Ascending aorta (tissue), 2 donors: ENCODE measurements around the gene TMEM174. TPM values are rescaled to one million over a fixed set of nuclear protein-coding genes. Genes with fewer than 3 reads are reported as not detected.

Source experiments
- DNase-seq, 2 donors: peaks; one replicate each; pipeline ENCODE4 v3.0.0-alpha.2; 2019; ENCODE audit warnings: low spot score in 2 of 2
- H3K27ac ChIP-seq, 2 donors: fragments of 200-600 bp; sonication (generic); one replicate each; pipeline ENCODE4 v1.5.1; 2016 to 2017; ENCODE audit warnings: mild to moderate bottlenecking in 1 of 2
- H3K27me3 ChIP-seq: fragments of 200-600 bp; sonication (generic); one replicate; pipeline ENCODE4 v1.5.1; 2017
- H3K36me3 ChIP-seq, 2 donors: fragments of 200-600 bp; sonication (generic); one replicate each; pipeline ENCODE4 v1.5.1; 2016
- H3K4me1 ChIP-seq, 2 donors: fragments of 200-600 bp; sonication (generic); one replicate each; pipeline ENCODE4 v1.5.1; 2016 to 2017; ENCODE audit warnings: mild to moderate bottlenecking in 1 of 2
- H3K4me3 ChIP-seq, 2 donors: fragments of 200-600 bp; sonication (generic); one replicate each; pipeline ENCODE4 v1.5.1; 2016 to 2017; ENCODE audit warnings: mild to moderate bottlenecking in 1 of 2
- H3K9me3 ChIP-seq, 2 donors: fragments of 200-600 bp; sonication (generic); one replicate each; pipeline ENCODE4 v1.5.1; 2016
- intact Hi-C: fragments of 100-400 bp; cut with DNase I; formaldehyde crosslinking; loops from one replicate; pipeline ENCODE4 v1.15.1; 2023
- total RNA-seq: library from RNA; depleted of rRNA; stranded (reverse); fragments of >200 nt; gene quantifications from one replicate; pipeline ENCODE4 v1.1.0, GENCODE V29; 2016
- TF ChIP-seq, protein P1 (sequence below), 3 experiments: fragments of 200-600 bp in 2 of 3; fragments of 450-650 bp in 1 of 3; sonication (generic) in 2 of 3; IDR thresholded peaks; one replicate each; pipeline ENCODE4 v1.5.1; 2016 to 2019; ENCODE audit warnings: antibody characterized with exemption in 3 of 3, mild to moderate bottlenecking in 1 of 3, moderate library complexity in 1 of 3

Gene TMEM174
- total RNA-seq, 1 donor from 2014 or later: not detected

DNA sequence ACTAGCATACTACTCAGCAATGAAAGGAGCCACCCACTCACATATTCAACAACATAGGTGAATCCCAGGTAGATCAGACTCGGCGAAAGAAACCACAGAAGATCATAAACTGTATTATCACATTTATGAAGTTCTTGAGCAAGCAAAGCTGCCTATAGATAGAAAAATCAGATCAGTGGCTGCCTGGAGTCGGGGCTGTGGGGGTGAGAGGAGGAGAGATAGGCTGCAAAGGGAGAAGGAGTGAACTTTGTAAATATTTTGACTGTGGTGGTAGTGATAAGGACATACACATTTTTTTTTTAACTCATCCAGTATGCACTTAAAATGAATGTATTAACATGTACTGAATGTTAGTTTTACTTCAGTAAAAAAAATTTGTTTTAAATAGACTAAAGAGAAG is 23.5 kb upstream of the TMEM174 start:
- no peaks in the 10 kb centered on the region for H3K9me3 ChIP-seq
- H3K4me3 ChIP-seq: no peak overlapping the region
- no peaks in the 10 kb centered on the region for H3K4me1 ChIP-seq
- no peak for DNase-seq
- TF ChIP-seq, protein P1, sequence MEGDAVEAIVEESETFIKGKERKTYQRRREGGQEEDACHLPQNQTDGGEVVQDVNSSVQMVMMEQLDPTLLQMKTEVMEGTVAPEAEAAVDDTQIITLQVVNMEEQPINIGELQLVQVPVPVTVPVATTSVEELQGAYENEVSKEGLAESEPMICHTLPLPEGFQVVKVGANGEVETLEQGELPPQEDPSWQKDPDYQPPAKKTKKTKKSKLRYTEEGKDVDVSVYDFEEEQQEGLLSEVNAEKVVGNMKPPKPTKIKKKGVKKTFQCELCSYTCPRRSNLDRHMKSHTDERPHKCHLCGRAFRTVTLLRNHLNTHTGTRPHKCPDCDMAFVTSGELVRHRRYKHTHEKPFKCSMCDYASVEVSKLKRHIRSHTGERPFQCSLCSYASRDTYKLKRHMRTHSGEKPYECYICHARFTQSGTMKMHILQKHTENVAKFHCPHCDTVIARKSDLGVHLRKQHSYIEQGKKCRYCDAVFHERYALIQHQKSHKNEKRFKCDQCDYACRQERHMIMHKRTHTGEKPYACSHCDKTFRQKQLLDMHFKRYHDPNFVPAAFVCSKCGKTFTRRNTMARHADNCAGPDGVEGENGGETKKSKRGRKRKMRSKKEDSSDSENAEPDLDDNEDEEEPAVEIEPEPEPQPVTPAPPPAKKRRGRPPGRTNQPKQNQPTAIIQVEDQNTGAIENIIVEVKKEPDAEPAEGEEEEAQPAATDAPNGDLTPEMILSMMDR (IDR thresholded peaks at IDR 0.05): no peak
- H3K36me3 ChIP-seq: no peaks in the 10 kb centered on the region
- intact Hi-C loops: no loop called here
- H3K27ac ChIP-seq: no peak overlapping the region
- H3K27me3 ChIP-seq: no peaks in the 10 kb centered on the region

DNA sequence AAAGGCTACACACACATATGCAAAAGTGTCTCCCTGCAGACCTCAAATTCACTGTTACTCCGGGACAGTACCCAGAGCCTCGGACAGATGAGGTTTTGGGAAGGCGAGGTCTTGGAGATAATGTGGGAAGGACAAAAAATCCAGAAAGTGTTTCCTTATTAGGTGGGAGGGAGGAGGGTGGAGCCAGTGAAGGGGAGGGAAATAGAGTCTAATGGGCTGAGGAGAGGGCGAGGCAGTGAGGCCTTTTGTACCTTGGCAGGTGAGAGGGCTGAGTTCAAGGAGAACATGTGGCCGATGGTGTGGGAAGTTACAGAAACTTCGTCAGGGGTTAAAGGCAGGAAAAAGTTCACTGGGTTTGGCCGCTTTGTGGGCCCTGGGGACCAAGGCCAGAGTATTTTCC is 22.1 kb upstream of the TMEM174 start:
- Histone ChIP-seq H3K36me3 (no peaks in the 10 kb centered on the region), H3K27ac (no peak overlapping the region), H3K9me3 (no peaks in the 10 kb centered on the region), H3K27me3 (no peaks in the 10 kb centered on the region), H3K4me1 (no peaks in the 10 kb centered on the region), H3K4me3 (no peak overlapping the region)
- TF ChIP-seq, protein P1 (IDR thresholded peaks at IDR 0.05): no peak
- DNase-seq: no peak
- intact Hi-C loops: no loop called here

DNA sequence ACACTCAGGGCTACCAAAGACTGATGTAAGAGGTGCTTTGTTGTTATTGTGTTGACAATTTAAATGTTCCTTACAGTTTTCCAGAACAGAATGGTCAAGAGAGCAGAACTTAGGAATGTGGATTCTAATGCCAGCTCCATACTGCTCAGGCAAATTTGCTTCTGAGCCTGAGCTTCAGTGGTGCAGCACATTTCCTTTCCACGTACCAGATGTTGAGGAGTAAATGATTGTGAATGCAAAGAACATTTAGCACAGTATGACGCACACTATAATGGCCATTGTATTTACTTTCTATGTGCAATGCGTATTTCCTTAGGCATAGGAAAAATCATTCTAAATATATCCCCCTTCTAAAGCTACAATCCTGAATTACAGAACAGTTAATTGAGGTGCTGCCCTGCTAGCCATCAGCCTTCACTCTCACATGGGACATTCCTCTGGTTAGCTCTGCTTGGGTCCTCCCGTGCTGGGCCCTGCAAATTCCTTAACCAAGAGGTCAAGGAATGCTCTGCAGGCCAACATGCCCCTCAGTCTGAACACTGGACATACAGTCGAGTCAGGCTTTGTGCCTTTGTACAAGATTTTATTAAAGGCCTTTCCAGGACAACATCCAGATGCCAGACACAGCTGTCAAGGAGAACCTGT is 21.1 kb upstream of the TMEM174 start:
- no peak for DNase-seq
- Histone ChIP-seq H3K4me1 (no peaks in the 10 kb centered on the region), H3K27me3 (no peaks in the 10 kb centered on the region), H3K4me3 (no peak overlapping the region), H3K27ac (no peak overlapping the region), H3K36me3 (no peaks in the 10 kb centered on the region), H3K9me3 (no peaks in the 10 kb centered on the region)
- TF ChIP-seq, protein P1 (IDR thresholded peaks at IDR 0.05): no peak
- intact Hi-C loops: no loop called here

DNA sequence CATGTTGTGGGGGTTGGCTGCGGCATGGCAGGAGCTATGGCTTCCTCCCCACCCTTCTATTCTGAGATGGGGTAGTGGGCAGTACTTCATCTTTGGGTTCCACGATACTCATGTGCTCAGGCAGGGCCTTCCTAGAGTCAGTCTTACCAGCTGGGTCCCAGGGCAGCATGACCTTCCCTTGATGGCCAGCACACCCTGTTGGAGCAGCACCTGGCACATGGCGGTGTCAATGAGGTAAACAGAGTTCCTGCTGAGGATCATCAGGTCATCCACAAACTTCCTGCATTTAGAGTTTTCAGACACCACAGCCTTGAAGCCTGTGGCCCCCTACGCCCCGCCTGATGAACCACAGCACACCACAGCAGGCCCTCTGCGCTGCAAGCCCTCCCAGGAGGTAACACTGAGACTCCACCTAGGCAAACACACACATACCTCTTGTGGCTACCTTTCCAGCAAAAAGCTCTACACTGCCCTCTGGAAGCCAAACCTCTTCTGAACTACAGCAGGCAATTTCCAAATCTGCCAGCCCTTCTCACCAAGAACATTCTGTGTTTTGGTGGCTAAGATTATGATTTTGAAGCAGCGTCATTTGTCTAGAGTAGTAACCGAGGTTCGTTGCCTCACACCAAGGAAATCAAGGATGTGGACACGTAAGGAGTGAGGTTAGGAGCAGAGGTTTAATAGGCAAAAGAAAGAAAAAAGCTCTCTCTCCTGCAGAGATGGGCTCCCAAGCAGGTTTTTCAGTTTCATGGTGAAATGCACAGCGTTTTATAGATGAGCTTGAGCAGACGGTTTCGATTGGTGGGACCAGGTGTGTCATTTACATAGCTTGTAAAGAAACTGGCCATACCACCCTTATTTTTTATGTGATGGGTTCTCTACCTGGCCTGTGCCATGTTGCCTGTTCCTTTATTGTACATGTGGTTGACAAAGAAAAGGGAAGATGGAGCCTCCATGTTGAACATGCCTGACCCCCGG is 20.3 kb upstream of the TMEM174 start:
- intact Hi-C loops: no loop called here
- H3K27ac ChIP-seq: no peak overlapping the region
- H3K36me3 ChIP-seq: no peaks in the 10 kb centered on the region
- TF ChIP-seq, protein P1 (IDR thresholded peaks at IDR 0.05): no peak
- no peak overlapping the region for H3K4me3 ChIP-seq
- H3K27me3 ChIP-seq: no peaks in the 10 kb centered on the region
- H3K4me1 ChIP-seq: no peaks in the 10 kb centered on the region
- no peaks in the 10 kb centered on the region for H3K9me3 ChIP-seq
- no peak for DNase-seq

DNA sequence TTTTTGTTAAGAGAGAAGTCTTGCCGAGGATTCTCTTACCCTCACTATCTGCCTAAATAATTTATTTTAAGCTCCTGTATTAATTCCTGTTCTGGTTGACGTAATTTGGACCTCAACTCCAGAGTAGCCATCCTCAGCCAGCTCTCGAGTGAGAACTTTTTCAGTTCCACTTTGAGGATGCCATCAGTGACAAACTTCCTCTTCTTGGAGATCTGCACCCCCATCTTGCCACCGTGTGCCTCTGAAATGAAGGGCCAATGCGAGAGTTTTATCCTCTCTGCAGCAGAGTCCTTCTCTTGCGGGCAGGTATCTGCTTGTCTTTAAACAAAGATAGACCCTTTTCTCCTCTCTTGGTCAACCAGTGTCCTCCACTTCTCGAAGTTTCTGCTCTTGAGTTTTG is 19.5 kb upstream of the TMEM174 start:
- H3K4me1 ChIP-seq: no peaks in the 10 kb centered on the region
- no peak overlapping the region for H3K4me3 ChIP-seq
- DNase-seq: no peak
- intact Hi-C loops: no loop called here
- no peaks in the 10 kb centered on the region for H3K9me3 ChIP-seq
- H3K27ac ChIP-seq: no peak overlapping the region
- TF ChIP-seq, protein P1 (IDR thresholded peaks at IDR 0.05): no peak
- no peaks in the 10 kb centered on the region for H3K27me3 ChIP-seq
- H3K36me3 ChIP-seq: no peaks in the 10 kb centered on the region
